PC-9 (cell line): Measurements from ENCODE around the gene SIAH3.

Experiments
- CTCF ChIP-seq: fragments of 200-600 bp; sonication (generic); conservative IDR thresholded peaks from 2 replicates; pipeline ENCODE4 v1.6.1; 2017; ENCODE audit warnings: mixed run types, antibody characterized with exemption, mild to moderate bottlenecking, moderate library complexity
- EZH2 ChIP-seq: fragments of 200-600 bp; sonication (generic); IDR thresholded peaks from 2 replicates; pipeline ENCODE4 v1.8.0; 2017; ENCODE audit warnings: antibody characterized with exemption, low read depth

GRCh38 chr13:45773944-45774343, 77.6 kb downstream of the SIAH3 start:
- TF ChIP-seq CTCF, result no peak
- no peak for TF ChIP-seq EZH2
